Measurements from ENCODE around the gene ANKRD44.
A peak's percentile ranks its signal among the peaks of the same experiment; 100 is the strongest.

Gene ANKRD44

GRCh38 chr2:197113275-197113711 lies 197.3 kb downstream of the ANKRD44 start:
- peak; percentile 33 for DNase-seq (ENCODE audit: low spot score)

DNA sequence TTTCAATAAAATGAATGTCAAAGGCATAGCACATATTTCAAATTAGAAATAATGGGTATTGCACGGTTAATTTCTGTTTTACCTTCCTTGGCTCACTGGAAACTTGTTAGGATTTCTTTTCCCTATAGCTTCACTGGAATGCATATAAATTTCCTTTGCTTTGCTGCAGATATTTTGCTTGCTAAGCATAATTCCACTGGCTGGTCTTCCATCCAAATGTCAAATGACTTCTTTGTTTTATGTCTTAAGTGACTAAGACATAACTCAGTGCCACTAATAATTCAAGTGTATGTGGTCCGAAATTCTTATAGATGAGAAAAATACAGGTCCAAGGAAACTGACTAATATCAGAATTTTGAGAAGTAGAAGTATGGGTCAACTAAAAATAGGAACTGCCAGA lies 201.3 kb downstream of the ANKRD44 start:
- DNase-seq (ENCODE audit: low spot score), result no peak

DNA sequence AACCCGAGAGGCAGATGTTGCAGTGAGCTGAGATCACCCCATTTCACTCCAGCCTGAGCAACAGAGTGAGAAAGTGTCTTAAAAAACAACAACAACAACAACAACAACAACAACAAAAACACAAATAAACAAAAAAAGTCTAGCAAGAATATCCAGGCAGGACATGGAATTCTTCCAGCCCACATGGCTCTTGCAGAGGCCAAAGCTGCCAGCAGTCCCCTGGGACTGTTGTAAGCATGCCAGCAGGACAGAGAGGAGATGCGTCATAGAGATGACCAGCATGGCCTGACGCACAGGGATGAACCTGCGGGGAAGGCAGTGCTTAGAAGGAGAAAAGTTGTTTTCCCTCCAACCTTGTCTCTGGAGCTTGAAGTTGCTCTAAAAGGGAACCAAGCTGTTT lies 201.8 kb downstream of the ANKRD44 start:
- DNase-seq (ENCODE audit: low spot score), result peak; percentile 89

GRCh38 chr2:197107291-197108269 lies 203.0 kb downstream of the ANKRD44 start:
- peak; percentile 53 for DNase-seq (ENCODE audit: low spot score)

DNA sequence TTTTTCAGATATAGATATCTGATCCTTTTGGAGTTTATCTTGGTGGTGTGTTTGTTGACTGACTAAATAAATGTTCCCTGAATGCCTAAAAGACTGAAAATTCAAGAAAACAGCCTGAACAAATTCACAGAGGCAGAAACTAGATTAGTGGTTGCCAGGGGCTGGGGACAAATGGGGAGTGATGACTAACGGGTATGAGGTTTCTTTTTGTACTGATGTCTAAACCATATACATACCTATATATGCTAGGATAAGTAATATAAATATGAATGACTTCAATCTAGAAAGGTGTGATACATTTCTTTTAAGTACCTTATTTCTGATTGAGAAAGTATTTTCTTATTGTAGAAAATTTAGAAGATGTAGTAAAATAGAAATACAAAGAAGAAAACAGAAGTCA lies 207.2 kb downstream of the ANKRD44 start:
- DNase-seq (ENCODE audit: low spot score), result no peak

GRCh38 chr2:197102231-197102630 lies 208.3 kb downstream of the ANKRD44 start:
- no peak for DNase-seq (ENCODE audit: low spot score)

DNA sequence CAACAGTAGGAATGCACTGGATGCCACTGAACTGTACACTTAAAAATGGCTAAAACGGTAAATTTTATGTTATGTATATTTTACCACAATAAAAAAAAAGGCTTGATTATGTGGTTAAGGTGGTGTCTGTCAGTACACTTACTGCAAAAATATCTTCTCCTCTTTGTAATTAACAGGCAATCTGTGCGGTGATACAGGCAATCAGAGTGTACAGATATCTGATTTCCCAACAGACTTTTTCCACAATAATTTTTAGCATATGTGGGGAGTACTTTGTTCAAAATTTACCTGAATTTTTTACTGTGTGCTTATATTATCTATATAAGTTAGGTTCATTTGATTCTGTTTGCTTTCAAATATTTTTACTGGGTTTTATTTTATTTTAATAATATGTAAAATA lies 209.1 kb downstream of the ANKRD44 start:
- DNase-seq (ENCODE audit: low spot score), result no peak

GRCh38 chr2:197097578-197098366 lies 212.8 kb downstream of the ANKRD44 start:
- DNase-seq (ENCODE audit: low spot score), result no peak

DNA sequence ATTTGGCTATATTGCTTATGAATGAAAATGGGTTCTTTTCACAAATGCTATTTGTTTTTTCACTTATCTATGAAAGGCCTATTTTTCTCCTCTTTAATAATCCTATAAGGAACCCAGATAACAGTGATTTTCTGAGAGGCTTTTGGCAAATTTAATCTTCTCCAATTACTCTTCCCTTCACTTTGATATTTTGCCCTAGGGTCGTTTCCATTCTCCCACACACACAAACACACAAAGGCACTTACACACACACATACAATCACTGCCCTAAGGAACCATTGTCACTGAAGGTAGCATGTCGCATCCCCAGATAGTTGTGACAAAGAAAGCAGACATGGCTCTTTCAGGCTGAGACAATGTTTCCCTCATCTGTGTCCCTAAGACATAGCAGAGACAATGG lies 213.9 kb downstream of the ANKRD44 start:
- DNase-seq (ENCODE audit: low spot score), result no peak

GRCh38 chr2:197092431-197092830 lies 218.1 kb downstream of the ANKRD44 start:
- peak; percentile 51 for DNase-seq (ENCODE audit: low spot score)

DNA sequence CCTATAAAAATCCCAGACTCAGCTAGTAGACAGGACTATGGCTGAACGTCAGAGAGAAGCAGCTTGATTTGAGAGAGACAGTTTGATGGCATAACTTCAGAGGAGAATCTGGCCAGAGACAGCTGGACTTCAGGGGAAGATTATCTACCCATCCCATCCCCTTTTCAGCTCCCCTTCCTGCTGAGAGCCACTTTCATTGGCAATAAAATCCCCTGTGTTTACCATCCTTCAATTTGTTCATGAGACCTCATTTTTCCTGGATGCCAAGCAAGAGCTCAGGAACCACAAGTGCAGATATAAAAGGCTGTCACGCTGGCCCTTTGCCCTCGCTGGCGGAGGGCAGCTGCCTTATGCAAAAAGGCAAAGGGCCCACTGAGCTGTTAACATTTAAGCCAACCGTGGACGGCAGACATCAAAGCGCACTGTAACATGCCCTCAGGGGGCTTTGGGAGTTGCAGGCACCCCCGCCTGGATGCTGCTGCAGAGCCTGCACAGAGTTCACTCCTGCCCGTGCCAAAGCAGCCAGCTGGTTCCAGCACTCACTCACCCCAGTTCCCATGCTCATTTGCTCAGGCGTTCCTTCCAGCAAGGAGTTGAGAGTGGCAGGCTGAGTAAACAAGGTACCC lies 219.7 kb downstream of the ANKRD44 start:
- no peak for DNase-seq (ENCODE audit: low spot score)

- DNase-seq (ENCODE audit: low spot score), result no peak
These were observed 220.9 kb downstream of the ANKRD44 start for GRCh38 chr2:197089655-197090054.

DNA sequence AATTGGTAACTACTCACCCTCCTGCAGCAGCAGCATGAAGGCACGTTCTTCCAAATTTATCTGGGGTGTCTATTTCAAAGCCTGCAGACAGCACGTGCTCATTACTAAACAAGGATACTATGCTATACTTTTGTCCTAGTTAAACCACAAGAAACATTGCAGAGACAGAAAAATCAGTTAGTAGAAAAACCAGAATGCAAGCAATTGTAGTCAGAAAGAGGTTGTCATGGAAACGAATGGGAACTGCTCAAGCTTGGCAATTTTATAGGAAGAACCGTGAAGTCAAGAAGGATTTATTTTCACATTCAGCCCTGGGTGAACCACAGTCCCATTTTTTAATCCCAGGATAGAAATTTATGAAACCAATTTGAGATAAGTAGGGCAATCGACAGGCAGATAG lies 221.9 kb downstream of the ANKRD44 start:
- DNase-seq (ENCODE audit: low spot score), result no peak

GRCh38 chr2:197086500-197086899 lies 224.1 kb downstream of the ANKRD44 start:
- no peak for DNase-seq (ENCODE audit: low spot score)

DNA sequence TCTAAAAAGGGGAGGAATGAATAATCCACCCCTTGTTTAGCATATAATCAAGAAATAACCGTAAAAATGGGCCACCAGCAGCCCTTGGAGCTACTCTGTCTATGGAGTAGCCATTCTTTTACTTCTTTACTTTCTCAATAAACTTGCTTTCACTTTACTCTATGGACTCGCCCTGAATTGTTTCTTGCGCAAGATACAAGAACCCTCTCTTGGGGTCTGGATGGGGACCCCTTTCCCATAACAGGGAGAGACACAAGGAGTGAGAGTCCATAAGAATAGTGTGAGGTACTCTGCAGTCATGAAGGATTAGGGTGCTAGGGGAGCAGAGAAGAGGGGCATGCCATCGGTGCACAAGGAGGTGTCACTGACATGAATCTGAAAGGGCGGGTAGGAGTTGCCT lies 224.9 kb downstream of the ANKRD44 start:
- no peak for DNase-seq (ENCODE audit: low spot score)

DNA sequence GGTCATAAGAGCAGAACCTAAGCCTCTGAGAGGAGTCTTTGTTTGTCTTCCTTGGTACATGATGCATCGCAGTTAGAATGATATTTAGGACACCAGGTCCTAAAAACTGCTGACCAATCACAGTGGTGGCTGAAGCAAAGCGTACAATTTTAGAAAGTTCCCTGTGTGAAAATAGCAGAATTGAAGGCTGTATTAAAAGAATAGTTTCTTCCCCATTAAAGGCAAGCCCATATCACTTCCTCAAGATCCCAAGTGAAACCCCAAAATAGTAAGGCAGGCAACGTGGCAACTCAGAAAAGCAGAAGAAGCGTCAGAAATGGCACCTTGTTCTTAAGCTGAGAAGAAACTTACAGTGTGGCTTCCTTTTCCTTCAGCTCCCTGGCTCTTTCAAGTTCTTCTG lies 229.3 kb downstream of the ANKRD44 start:
- no peak for DNase-seq (ENCODE audit: low spot score)

DNA sequence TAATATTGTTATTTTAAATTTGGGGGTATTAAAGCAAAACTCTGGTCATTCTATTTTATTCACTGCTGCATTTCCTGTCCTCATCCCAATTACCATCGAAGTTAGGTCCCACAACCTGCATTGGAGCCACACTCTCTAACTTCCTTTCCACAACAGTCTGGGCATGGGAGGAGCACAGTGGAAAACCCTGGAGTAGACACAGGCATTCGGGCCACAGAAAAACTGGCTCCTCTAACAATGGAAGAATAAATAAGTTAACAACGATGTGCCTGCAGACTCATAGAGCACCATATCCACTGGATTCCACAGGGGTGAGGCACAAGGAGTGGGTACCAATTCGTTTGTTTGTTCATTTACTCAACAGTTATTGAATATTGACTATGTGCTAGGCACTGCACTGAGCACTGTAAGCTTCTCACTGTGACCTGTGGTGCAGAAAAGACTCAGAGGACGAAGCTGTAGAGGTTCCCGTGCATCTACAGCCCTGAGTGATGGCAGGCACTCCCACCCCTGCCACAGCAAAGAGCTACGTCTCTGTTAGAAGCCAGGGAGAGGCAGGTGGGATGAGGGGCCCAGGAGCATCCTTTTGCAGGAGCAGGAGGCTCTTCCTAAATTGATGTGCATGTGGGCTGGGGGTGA lies 229.9 kb downstream of the ANKRD44 start:
- no peak for DNase-seq (ENCODE audit: low spot score)

GRCh38 chr2:197079832-197080555 lies 230.6 kb downstream of the ANKRD44 start:
- no peak for DNase-seq (ENCODE audit: low spot score)

DNA sequence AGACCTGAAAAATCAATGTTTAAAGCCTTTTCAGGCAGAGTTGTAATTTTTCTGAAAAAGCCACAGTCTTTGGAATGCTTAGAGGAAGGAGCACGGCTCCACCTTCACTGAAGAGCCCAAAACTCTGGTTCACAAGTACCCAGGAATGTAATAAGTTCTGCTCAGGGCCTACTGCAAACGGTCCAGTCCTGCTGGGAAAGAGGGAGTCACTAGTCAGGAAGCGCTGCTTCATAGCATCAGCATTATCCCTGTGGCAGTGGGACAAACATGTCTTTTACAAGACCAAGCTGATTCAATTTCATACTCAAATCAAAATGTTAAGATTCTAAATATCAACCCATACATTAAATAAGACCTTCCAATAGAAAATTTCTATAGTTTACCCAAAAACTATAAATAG lies 231.2 kb downstream of the ANKRD44 start:
- peak; percentile 30 for DNase-seq (ENCODE audit: low spot score)

DNA sequence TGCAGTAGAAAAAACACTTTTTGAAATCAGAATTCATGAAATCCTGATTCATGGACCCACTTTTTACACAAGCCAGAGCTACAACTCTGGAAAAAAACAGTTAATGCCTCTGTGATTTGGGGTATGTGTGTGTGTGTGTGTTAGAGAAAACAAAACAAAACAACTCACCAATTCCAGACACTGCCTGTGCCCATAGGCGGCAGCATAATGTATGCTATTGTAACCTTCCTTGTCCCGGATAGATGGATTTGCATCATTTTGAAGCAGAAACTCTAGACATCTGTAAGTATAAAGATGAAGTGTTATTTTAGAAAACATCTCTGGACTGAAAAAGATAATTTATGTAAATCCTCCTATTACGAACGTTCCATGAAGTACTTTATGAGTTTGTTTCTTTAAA lies 232.0 kb downstream of the ANKRD44 start:
- no peak for DNase-seq (ENCODE audit: low spot score)

- no peak for DNase-seq (ENCODE audit: low spot score)
These were observed 233.2 kb downstream of the ANKRD44 start for GRCh38 chr2:197077336-197077735.

Data from AG08395 (cell line).